ENCODE measurements around the gene CLSTN2.

Gene CLSTN2

DNA sequence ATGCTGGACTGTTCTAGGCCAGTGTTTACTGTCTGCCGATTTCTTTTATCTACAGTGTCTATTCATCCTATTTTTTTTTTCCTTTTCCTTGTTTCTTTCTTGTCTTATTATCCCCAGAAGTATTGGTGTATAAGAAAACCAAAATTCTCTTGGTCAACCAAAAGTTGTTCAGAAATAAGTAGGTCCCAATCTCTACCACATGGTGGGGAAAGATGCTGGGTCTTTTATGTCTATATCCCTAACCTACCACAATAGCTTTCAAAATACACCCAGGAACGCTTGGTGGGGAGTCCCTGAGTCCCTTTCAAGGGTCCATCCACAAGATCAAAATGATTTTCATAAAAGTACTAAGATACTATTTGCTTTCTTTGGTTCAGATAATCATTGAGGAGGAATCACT lies 225.6 kb downstream of the CLSTN2 start:
- H4K91ac ChIP-seq (ENCODE audit: low read depth, low read length): no peak overlapping the region
- no peaks in the 10 kb centered on the region for H3K36me3 ChIP-seq (ENCODE audit: control insufficient read depth in 1 of 2, insufficient read depth in 2 of 2, low read length in 2 of 2)
- H3K79me2 ChIP-seq (ENCODE audit: control insufficient read depth, insufficient read depth, low read length, poor library complexity): no peaks in the 10 kb centered on the region
- H3K9me3 ChIP-seq (ENCODE audit: insufficient read depth, low read depth, low read length): no peaks in the 10 kb centered on the region
- no peaks in the 10 kb centered on the region for H3K79me1 ChIP-seq (ENCODE audit: low read length)
- H3K18ac ChIP-seq (ENCODE audit: low read length): no peak overlapping the region
- no peak overlapping the region for H3K14ac ChIP-seq (ENCODE audit: low read length)
- H3K27me3 ChIP-seq (ENCODE audit: insufficient read depth, low read length): no peaks in the 10 kb centered on the region
- no peak overlapping the region for H4K8ac ChIP-seq (ENCODE audit: low read depth, low read length)
- no peak overlapping the region for H3K27ac ChIP-seq (ENCODE audit: low read depth, low read length)
- no peak overlapping the region for H2AK5ac ChIP-seq (ENCODE audit: low read length)
- H3K9ac ChIP-seq (ENCODE audit: low read length): no peak overlapping the region
- H3K4ac ChIP-seq (ENCODE audit: low read depth, low read length): no peak overlapping the region
- no peak overlapping the region for H3K4me3 ChIP-seq (ENCODE audit: low read depth, low read length)
- no peak overlapping the region for H2BK12ac ChIP-seq (ENCODE audit: low read length)
- H2BK120ac ChIP-seq (ENCODE audit: insufficient read depth, low read length, poor library complexity): no peak overlapping the region
- no peak overlapping the region for H2AFZ ChIP-seq (ENCODE audit: insufficient read depth, low read length, poor library complexity)
- H4K12ac ChIP-seq (ENCODE audit: low read depth, low read length): no peak overlapping the region
- no CpG with 5 or more reads among the region's 2 CpGs for WGBS (ENCODE audit: extremely low coverage, insufficient coverage, insufficient read length)
- no peak overlapping the region for H3K23ac ChIP-seq (ENCODE audit: low read length)
- no peak for DNase-seq
- no peak overlapping the region for H2BK5ac ChIP-seq (ENCODE audit: low read depth, low read length, poor library complexity)
- no peaks in the 10 kb centered on the region for H3K4me1 ChIP-seq (ENCODE audit: control insufficient read depth in 1 of 2, insufficient read depth in 2 of 2, low read length in 2 of 2)
- H3K4me2 ChIP-seq (ENCODE audit: low read length): no peak overlapping the region

DNA sequence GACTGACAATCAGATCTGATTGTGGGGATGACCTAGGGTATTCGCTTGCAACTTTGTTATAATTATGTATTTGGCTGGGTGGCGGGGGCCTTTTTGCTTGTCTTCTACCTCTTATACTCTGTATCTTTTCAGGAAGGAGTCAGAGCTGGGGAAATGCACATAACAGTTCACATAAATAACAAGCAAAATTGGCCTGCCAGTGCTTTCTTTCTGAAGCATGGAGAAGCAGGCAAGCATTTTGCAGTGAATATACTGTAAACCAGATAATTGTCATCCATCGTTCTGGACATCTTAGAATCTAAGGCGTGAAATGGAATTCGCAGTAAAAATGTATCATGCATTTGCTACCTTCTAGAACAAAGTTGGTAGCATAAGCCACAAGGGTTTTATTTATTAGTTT lies 227.6 kb downstream of the CLSTN2 start:
- Histone ChIP-seq H3K9me3 (ENCODE audit: insufficient read depth, low read depth, low read length) (no peaks in the 10 kb centered on the region), H3K4me3 (ENCODE audit: low read depth, low read length) (no peak overlapping the region)

DNA sequence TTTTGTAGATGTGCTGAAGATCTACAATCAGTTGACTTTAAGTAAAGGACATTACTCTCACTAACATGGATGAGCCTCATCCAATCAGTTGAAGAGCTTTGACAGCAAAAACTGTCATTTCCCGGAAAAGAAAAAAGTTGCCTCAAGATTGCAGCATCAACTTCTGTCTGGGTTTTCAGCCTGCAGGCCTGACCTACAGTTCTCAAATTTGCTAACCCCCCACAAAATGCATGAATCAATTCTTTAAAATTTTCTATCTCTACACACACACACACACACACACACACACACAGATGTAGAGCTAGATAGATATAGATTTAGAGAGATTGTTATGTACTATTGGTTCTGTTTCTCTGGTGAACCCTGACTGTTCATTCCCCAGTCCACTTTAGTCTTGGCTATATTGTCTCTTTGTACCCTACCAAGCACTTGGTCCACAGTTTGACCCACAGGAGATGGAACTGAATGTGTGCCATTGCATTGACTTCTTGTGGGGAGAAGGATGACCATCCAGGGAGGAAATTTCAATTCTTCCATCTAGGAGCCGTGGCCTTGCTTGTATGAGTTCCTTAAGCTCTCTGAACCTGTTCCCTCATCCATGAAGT lies 228.3 kb downstream of the CLSTN2 start:
- no CpG with 5 or more reads among the region's 2 CpGs for WGBS (ENCODE audit: extremely low coverage, insufficient coverage, insufficient read length)
- Histone ChIP-seq H3K9ac (ENCODE audit: low read length) (no peak overlapping the region), H3K23ac (ENCODE audit: low read length) (no peak overlapping the region), H3K4me1 (ENCODE audit: control insufficient read depth in 1 of 2, insufficient read depth in 2 of 2, low read length in 2 of 2) (no peaks in the 10 kb centered on the region), H3K36me3 (ENCODE audit: control insufficient read depth in 1 of 2, insufficient read depth in 2 of 2, low read length in 2 of 2) (no peaks in the 10 kb centered on the region), H2AFZ (ENCODE audit: insufficient read depth, low read length, poor library complexity) (no peak overlapping the region), H3K14ac (ENCODE audit: low read length) (no peak overlapping the region), H4K12ac (ENCODE audit: low read depth, low read length) (no peak overlapping the region), H3K27me3 (ENCODE audit: insufficient read depth, low read length) (no peaks in the 10 kb centered on the region), H4K91ac (ENCODE audit: low read depth, low read length) (no peak overlapping the region), H3K4ac (ENCODE audit: low read depth, low read length) (no peak overlapping the region), H3K4me3 (ENCODE audit: low read depth, low read length) (no peak overlapping the region), H3K9me3 (ENCODE audit: insufficient read depth, low read depth, low read length) (no peaks in the 10 kb centered on the region), H2BK12ac (ENCODE audit: low read length) (no peak overlapping the region), H4K8ac (ENCODE audit: low read depth, low read length) (no peak overlapping the region), H2BK5ac (ENCODE audit: low read depth, low read length, poor library complexity) (no peak overlapping the region), H3K27ac (ENCODE audit: low read depth, low read length) (no peak overlapping the region), H2BK120ac (ENCODE audit: insufficient read depth, low read length, poor library complexity) (no peak overlapping the region), H2AK5ac (ENCODE audit: low read length) (no peak overlapping the region), H3K18ac (ENCODE audit: low read length) (no peak overlapping the region), H3K79me2 (ENCODE audit: control insufficient read depth, insufficient read depth, low read length, poor library complexity) (no peaks in the 10 kb centered on the region), H3K79me1 (ENCODE audit: low read length) (no peaks in the 10 kb centered on the region), H3K4me2 (ENCODE audit: low read length) (no peak overlapping the region)
- no peak for DNase-seq

More for the DNA sequence above, 227.6 kb downstream of the CLSTN2 start:
- H3K36me3 ChIP-seq (ENCODE audit: control insufficient read depth in 1 of 2, insufficient read depth in 2 of 2, low read length in 2 of 2): no peaks in the 10 kb centered on the region
- no peaks in the 10 kb centered on the region for H3K4me1 ChIP-seq (ENCODE audit: control insufficient read depth in 1 of 2, insufficient read depth in 2 of 2, low read length in 2 of 2)
- H4K8ac ChIP-seq (ENCODE audit: low read depth, low read length): no peak overlapping the region
- no peak overlapping the region for H4K12ac ChIP-seq (ENCODE audit: low read depth, low read length)
- H3K27me3 ChIP-seq (ENCODE audit: insufficient read depth, low read length): no peaks in the 10 kb centered on the region
- no peak overlapping the region for H2BK120ac ChIP-seq (ENCODE audit: insufficient read depth, low read length, poor library complexity)
- no peaks in the 10 kb centered on the region for H3K79me1 ChIP-seq (ENCODE audit: low read length)
- no peak overlapping the region for H3K4me2 ChIP-seq (ENCODE audit: low read length)
- DNase-seq: no peak
- H3K27ac ChIP-seq (ENCODE audit: low read depth, low read length): no peak overlapping the region
- no peaks in the 10 kb centered on the region for H3K79me2 ChIP-seq (ENCODE audit: control insufficient read depth, insufficient read depth, low read length, poor library complexity)
- no peak overlapping the region for H3K18ac ChIP-seq (ENCODE audit: low read length)
- H3K9ac ChIP-seq (ENCODE audit: low read length): no peak overlapping the region
- no peak overlapping the region for H2AK5ac ChIP-seq (ENCODE audit: low read length)
- H3K14ac ChIP-seq (ENCODE audit: low read length): no peak overlapping the region
- H2AFZ ChIP-seq (ENCODE audit: insufficient read depth, low read length, poor library complexity): no peak overlapping the region
- H2BK5ac ChIP-seq (ENCODE audit: low read depth, low read length, poor library complexity): no peak overlapping the region
- no CpG with 5 or more reads among the region's 5 CpGs for WGBS (ENCODE audit: extremely low coverage, insufficient coverage, insufficient read length)
- no peak overlapping the region for H3K23ac ChIP-seq (ENCODE audit: low read length)
- no peak overlapping the region for H3K4ac ChIP-seq (ENCODE audit: low read depth, low read length)
- H4K91ac ChIP-seq (ENCODE audit: low read depth, low read length): no peak overlapping the region
- H2BK12ac ChIP-seq (ENCODE audit: low read length): no peak overlapping the region

DNA sequence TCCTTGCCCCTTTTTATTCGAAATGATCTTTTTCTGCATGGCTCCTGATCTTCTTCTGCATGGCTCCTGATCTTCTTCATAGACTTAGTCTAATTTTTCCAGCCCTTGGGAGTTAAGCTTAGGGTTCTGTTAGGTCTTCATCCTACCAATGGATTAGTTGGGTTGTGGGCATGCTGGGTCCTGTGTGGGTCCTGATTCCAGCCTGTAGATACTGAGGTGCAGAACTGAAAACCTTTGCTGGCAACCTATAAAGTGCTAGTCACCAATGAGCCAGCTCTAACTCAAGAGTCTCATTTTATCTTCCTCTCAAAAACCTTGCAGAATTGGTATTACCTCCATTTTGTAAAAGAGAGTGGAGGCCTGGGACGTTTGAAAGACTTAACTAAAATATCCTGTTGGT lies 229.2 kb downstream of the CLSTN2 start:
- Histone ChIP-seq H3K36me3 (ENCODE audit: control insufficient read depth in 1 of 2, insufficient read depth in 2 of 2, low read length in 2 of 2) (no peaks in the 10 kb centered on the region), H3K27ac (ENCODE audit: low read depth, low read length) (no peak overlapping the region), H4K91ac (ENCODE audit: low read depth, low read length) (no peak overlapping the region), H2AK5ac (ENCODE audit: low read length) (no peak overlapping the region), H3K79me2 (ENCODE audit: control insufficient read depth, insufficient read depth, low read length, poor library complexity) (no peaks in the 10 kb centered on the region), H3K18ac (ENCODE audit: low read length) (no peak overlapping the region), H3K4me2 (ENCODE audit: low read length) (no peak overlapping the region), H3K9ac (ENCODE audit: low read length) (no peak overlapping the region), H2BK120ac (ENCODE audit: insufficient read depth, low read length, poor library complexity) (no peak overlapping the region), H3K27me3 (ENCODE audit: insufficient read depth, low read length) (no peaks in the 10 kb centered on the region), H2BK5ac (ENCODE audit: low read depth, low read length, poor library complexity) (no peak overlapping the region), H2AFZ (ENCODE audit: insufficient read depth, low read length, poor library complexity) (no peak overlapping the region), H3K23ac (ENCODE audit: low read length) (no peak overlapping the region), H3K79me1 (ENCODE audit: low read length) (no peaks in the 10 kb centered on the region), H3K4me3 (ENCODE audit: low read depth, low read length) (no peak overlapping the region), H3K4me1 (ENCODE audit: control insufficient read depth in 1 of 2, insufficient read depth in 2 of 2, low read length in 2 of 2) (no peaks in the 10 kb centered on the region), H3K9me3 (ENCODE audit: insufficient read depth, low read depth, low read length) (no peaks in the 10 kb centered on the region), H2BK12ac (ENCODE audit: low read length) (no peak overlapping the region), H3K14ac (ENCODE audit: low read length) (no peak overlapping the region), H4K8ac (ENCODE audit: low read depth, low read length) (no peak overlapping the region), H3K4ac (ENCODE audit: low read depth, low read length) (no peak overlapping the region), H4K12ac (ENCODE audit: low read depth, low read length) (no peak overlapping the region)
- DNase-seq: no peak
- WGBS (ENCODE audit: extremely low coverage, insufficient coverage, insufficient read length): no CpG with 5 or more reads among the region's 2 CpGs
